GM21529 (cell line): ENCODE data around the gene RTP3.
"Not testable (repeated sequence)": the region's sequence is repeated elsewhere in the genome, so short reads cannot be mapped to it uniquely, and the experiment has no call there.

Experiments
- ATAC-seq: cut with Tn5 transposase; IDR thresholded peaks from one replicate; pipeline ENCODE4 v1.9.1; 2021; ENCODE audit not compliant: unreplicated experiment

Gene RTP3

GRCh38 chr3:46517016-46517783, 19.4 kb downstream of the RTP3 start:
- ATAC-seq: no peak

- no peak for ATAC-seq
Observed at GRCh38 chr3:46517784-46518181, 20.0 kb downstream of the RTP3 start.

- no peak for ATAC-seq
Observed at GRCh38 chr3:46519952-46520351, 22.2 kb downstream of the RTP3 start.

GRCh38 chr3:46520531-46520930, 22.8 kb downstream of the RTP3 start:
- ATAC-seq: no peak

- no peak for ATAC-seq
Observed at GRCh38 chr3:46521096-46521495, 23.3 kb downstream of the RTP3 start.

- not testable (repeated sequence) for ATAC-seq
Observed at GRCh38 chr3:46522201-46522600, 24.4 kb downstream of the RTP3 start.

GRCh38 chr3:46523556-46523955, 25.8 kb downstream of the RTP3 start:
- ATAC-seq: no peak

GRCh38 chr3:46524008-46524407, 26.2 kb downstream of the RTP3 start:
- ATAC-seq: no peak

- ATAC-seq: no peak
Observed at GRCh38 chr3:46524832-46525231, 27.1 kb downstream of the RTP3 start.

- ATAC-seq: no peak
Observed at GRCh38 chr3:46527239-46527638, 29.5 kb downstream of the RTP3 start.

GRCh38 chr3:46533091-46533490, 35.3 kb downstream of the RTP3 start:
- no peak for ATAC-seq

GRCh38 chr3:46535746-46536145, 38.0 kb downstream of the RTP3 start:
- no peak for ATAC-seq

GRCh38 chr3:46536758-46537157, 39.0 kb downstream of the RTP3 start:
- ATAC-seq: no peak

- ATAC-seq: no peak
Observed at GRCh38 chr3:46537316-46537715, 39.5 kb downstream of the RTP3 start.

GRCh38 chr3:46537779-46538178, 40.0 kb downstream of the RTP3 start:
- ATAC-seq: no peak

- not testable (repeated sequence) for ATAC-seq
Observed at GRCh38 chr3:46538425-46538802, 40.6 kb downstream of the RTP3 start.

GRCh38 chr3:46538803-46539442, 41.1 kb downstream of the RTP3 start:
- ATAC-seq: peak; percentile 82

GRCh38 chr3:46539443-46540005, 41.7 kb downstream of the RTP3 start:
- no peak for ATAC-seq

GRCh38 chr3:46540550-46540949, 42.8 kb downstream of the RTP3 start:
- no peak for ATAC-seq

- no peak for ATAC-seq
Observed at GRCh38 chr3:46541835-46542234, 44.1 kb downstream of the RTP3 start.

- ATAC-seq: no peak
Observed at GRCh38 chr3:46542344-46542743, 44.6 kb downstream of the RTP3 start.

- no peak for ATAC-seq
Observed at GRCh38 chr3:46542801-46543201, 45.0 kb downstream of the RTP3 start.
